Activated T-cell treated with anti-CD3 and anti-CD28 coated beads for 4 hours (primary cell): Measurements from ENCODE around the gene OR3A3.
"Not testable (repeated sequence)": the region's sequence is repeated elsewhere in the genome, so short reads cannot be mapped to it uniquely, and the experiment has no call there.

Experiments used
- DNase-seq: peaks from one replicate; pipeline ENCODE4 v3.0.0-alpha.2; 2020

The OR3A3 gene

GRCh38 chr17:3411070-3411469 is at the start of gene OR3A3:
Gene OR3A3, plus strand, starts transcription at chr17:3411370.
- no peak for DNase-seq

- not testable (repeated sequence) for DNase-seq
These were observed 40.0 kb upstream of the OR3A3 start for GRCh38 chr17:3371167-3371566.

GRCh38 chr17:3378321-3378720 is 32.8 kb upstream of the OR3A3 start:
- no peak for DNase-seq

GRCh38 chr17:3381957-3382356 is 29.2 kb upstream of the OR3A3 start:
- DNase-seq, result no peak

- peak; percentile 3 for DNase-seq
These were observed 25.0 kb upstream of the OR3A3 start, which contains the start of gene OR3A2 for GRCh38 chr17:3385869-3386816. Gene OR3A2, minus strand, starts transcription at chr17:3386308.

- no peak for DNase-seq
These were observed 21.4 kb upstream of the OR3A3 start for GRCh38 chr17:3389791-3390190.

- not testable (repeated sequence) for DNase-seq
These were observed 13.4 kb upstream of the OR3A3 start for GRCh38 chr17:3397801-3398200.

- no peak for DNase-seq
These were observed 12.9 kb upstream of the OR3A3 start, which contains the start of gene OR1E1 for GRCh38 chr17:3398310-3398709. Gene OR1E1, minus strand, starts transcription at chr17:3398410. Its CDS starts 0 bp downstream, at chr17:3398410.

- DNase-seq, result no peak
These were observed 11.1 kb upstream of the OR3A3 start for GRCh38 chr17:3400055-3400454.

GRCh38 chr17:3401786-3402185 is 9.4 kb upstream of the OR3A3 start:
- DNase-seq, result no peak

GRCh38 chr17:3403856-3404255 is 7.3 kb upstream of the OR3A3 start:
- not testable (repeated sequence) for DNase-seq

- DNase-seq, result not testable (repeated sequence)
These were observed 1.0 kb downstream of the OR3A3 start for GRCh38 chr17:3412216-3412615.

GRCh38 chr17:3415610-3416009 is 4.4 kb downstream of the OR3A3 start:
- no peak for DNase-seq

- DNase-seq, result no peak
These were observed 7.1 kb downstream of the OR3A3 start for GRCh38 chr17:3418222-3418621.

- DNase-seq, result not testable (repeated sequence)
These were observed 22.0 kb downstream of the OR3A3 start for GRCh38 chr17:3433215-3433614.

GRCh38 chr17:3433741-3434140 is 22.6 kb downstream of the OR3A3 start, which contains the start of gene OR1E2:
Gene OR1E2, minus strand, starts transcription at chr17:3433841. Its CDS starts 0 bp downstream, at chr17:3433841.
- DNase-seq, result no peak

- no peak for DNase-seq
These were observed 27.2 kb downstream of the OR3A3 start for GRCh38 chr17:3438368-3438767.

GRCh38 chr17:3440451-3440850 is 29.3 kb downstream of the OR3A3 start:
- no peak for DNase-seq

GRCh38 chr17:3447625-3448024 is 36.5 kb downstream of the OR3A3 start:
- DNase-seq, result no peak

GRCh38 chr17:3448059-3448665 is 37.0 kb downstream of the OR3A3 start:
- DNase-seq, result no peak

- not testable (repeated sequence) for DNase-seq
These were observed 55.2 kb downstream of the OR3A3 start for GRCh38 chr17:3466355-3466754.

- no peak for DNase-seq
These were observed 58.4 kb downstream of the OR3A3 start for GRCh38 chr17:3469529-3469928.

- no peak for DNase-seq
These were observed 60.4 kb downstream of the OR3A3 start, which contains the start of gene SPATA22 for GRCh38 chr17:3471599-3471998. Gene SPATA22, minus strand, starts transcription at chr17:3471819. Its CDS starts 2,494 bp downstream, at chr17:3469325.

GRCh38 chr17:3472137-3472536 is 61.0 kb downstream of the OR3A3 start:
- no peak for DNase-seq
